Ammon's horn (tissue), 1 donor: ENCODE data around the gene TBC1D22A.

Experiments
- DNase-seq: peaks from one replicate; pipeline ENCODE4 v3.0.0-alpha.2; 2016; ENCODE audit warnings: low spot score

Gene TBC1D22A

DNA sequence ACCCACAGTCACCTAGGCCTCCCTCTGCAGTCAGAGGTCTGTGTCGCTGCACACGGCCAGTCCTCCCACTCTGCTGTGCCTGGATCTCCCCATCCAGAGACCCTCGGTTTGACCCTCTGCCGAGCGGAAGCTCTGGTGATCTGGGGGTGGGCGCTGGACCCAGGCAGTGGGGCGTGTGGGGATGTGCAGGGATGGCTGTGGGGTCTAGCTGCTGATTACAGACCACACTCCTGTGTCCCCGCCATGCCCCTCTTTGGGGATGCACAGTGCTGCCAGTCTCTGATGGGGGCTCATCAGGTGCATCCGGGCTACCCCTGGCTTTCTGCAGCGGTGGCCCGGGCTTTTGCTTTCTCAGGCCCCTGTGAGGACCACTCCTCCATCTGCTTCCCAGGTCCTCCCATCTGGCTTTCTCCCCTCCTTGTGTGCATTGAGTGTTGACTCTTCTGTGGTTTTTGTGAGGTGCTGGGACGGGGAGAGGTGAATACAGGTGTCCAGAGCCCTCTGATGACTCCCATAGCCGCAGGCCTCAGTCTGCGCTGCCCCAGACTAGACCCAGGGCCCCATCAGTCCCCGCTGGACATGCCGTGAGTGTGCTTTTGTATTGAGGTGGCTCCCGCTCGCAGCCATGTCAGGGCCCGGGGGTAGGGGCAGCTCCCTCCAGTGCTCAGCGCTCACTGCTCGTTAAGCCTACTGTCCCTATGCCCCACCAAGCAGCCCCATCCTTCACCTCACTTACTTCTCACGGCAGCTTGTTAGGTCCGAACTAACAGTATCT, 251.6 kb downstream of the TBC1D22A start:
- DNase-seq, result no peak

DNA sequence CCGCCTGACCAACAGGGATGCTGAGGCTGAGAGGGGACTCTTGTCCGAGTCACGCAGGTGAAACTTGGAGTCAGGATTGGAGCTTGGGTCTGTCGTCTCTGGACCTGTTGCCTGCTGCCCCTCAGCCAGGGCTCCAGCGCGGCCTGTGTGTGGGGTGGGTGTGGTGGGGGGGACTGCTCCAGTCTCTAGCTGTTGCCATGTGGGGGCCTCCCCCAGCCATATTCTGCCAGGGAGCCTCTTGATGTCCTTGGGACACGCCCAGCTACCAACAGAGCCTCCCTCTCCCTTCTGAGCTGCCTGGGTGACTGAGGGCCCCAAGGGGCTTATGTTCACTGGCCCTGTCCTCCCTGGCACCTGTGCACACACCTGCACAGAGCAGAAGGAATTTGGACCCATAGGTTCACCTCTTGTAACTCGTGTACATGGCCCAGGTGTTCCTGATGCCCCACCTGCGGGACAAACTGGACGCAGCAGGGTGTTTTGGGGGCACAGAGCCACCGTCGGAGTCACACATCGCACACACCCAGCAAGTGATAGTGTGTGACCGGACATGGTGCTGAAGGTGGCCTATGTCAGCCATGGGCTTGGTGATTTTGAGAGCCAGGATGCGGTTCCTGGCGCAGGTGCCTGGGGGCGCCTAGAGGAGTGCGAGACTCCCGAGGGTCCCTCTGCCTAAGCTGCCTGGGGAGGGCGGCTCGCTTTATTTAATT, 252.3 kb downstream of the TBC1D22A start:
- no peak for DNase-seq

DNA sequence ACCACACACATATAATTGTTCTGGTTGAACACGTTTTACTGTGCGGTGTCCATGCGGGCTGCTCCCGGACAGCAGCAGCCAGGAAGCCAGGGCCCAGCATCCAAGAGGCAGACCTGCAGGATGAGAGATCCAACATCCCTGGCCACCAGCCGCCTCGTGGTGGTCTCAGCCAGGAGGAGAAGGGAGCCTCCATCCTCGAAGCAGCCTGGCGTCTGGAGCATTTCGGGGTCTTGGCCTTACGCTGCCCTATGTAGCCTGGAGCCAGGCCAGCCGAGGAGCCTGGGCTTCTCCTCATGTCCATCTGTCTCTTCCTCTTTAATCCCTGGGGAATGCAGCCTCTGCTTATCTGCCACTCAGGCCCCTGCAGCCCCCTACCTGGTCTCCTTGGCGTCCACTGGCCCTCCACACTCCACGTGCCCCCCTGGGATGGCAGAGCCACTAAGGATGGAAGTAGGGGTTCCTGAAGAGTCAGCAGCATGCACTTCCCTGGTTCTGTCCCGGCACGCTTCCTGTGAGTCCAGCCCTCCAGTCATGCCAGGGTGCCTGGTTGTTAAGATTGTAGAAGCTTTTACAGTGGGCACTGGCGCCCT, 253.2 kb downstream of the TBC1D22A start:
- no peak for DNase-seq

DNA sequence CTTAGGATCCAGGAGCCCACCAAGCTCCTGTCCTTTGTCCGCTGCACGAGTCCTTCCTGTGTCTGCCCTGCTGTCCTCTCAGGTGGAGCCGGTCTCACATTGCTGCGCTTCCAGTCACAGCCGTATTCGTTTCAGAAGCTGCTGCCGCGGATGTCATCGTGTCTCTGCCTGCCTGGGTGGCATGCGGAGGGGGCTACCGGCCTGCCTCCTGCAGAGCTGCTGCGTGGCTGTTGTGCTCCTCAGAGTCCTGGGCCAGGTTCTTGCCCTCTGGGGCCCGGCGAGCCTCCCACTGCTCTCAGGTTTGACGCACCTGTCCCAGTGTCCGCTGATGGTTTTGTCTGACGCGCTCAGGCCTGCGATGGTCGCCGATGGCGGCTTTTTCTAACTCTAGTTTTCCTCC, 254.2 kb downstream of the TBC1D22A start:
- no peak for DNase-seq

DNA sequence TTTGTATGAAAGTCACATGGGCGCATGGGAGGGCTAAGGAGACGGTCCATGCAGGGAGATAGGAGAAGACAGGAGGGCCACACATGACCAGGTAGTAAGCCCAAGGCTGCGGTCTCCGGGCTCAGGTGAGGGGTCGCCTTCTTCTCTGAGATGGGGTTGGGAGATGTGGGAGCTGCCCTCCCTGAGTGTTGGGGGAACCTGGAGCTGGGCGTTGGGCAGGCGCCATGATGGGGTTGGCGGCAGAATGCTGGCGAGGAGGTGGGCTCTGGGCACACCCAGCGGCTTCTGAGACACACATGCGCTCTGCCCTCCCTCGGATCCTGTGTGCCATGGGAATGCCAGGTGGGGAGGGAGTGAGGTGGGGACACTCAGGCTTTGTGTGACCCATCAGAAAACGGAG, 254.8 kb downstream of the TBC1D22A start:
- DNase-seq, result no peak

DNA sequence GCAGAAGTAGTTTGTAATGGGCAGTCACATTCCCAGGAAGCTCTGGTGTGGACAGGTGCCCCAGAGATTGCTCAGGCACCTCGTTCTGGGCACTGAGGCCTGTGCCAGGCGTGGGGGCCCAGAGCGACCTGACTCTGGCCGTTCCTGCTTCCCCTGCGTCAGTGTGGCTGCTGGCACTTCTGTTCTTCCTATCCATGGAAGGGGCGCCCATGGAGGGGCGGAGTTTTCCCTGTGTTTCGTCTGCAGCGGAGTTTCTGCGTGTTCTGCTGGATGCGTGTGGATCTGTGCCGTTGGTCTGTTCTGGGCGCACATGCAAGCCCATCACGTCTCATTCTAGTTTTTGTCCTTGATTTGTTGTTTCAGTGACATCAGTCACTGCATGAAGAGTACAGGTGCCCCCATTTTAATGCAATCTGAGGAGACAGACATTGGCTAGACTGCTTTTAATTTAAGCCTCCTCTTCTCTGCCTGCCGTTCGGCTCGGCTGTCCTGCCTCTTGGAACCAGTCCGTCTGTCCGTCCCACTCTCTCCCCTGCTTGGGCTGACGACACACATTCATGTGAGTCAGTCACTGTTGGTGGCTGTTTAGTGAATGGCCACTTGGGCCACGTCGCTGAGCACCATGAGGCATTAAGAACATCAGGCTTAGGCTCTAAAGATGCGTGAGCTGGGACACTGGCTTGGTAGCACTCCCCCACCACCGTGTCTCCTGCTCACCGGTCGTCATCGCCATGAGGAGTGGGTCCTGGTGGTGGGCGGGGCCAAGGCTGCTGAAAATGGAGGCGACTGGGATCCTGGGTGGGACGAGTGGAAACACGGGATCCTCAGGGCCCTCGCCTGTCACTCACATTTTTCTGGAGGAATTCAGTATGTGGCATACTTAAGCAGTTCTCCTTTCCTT, 255.8 kb downstream of the TBC1D22A start:
- no peak for DNase-seq

DNA sequence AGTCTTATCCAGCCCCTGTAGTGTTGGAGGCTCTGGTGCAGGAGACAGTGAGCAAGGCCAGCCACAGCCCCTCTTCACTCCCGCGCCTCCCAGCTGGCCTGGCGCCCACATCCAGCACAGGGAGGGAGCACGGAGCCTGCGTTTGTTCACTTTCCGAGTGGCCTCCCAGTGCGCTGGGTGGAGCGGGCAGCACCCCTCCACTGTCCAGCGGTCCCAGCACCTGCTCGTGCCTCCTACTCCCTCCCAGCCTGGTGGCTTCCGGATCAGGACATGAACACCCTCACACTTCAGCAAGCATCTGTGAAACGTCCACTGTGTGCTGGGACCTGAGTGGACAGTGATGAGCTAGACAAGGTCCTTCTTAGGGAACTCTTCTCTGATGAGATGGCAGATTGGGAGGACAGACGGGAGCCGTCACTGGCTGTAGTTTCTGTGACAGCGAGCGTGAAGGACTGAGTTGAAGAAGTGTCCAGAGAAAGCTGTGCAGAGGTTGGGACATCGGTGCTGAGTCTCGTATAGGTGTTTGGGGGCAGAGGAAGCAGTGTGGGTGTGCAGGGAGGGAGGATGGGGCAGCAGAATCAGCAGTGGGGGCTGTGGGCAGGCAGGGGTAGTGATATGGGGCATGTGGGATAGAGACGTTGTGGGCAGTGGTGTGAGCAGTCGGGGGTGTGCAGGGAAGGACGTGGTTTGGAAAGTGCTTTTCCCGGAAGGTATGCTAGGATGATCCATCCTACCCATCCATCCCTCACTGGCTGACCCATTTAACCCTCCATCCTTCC, 256.8 kb downstream of the TBC1D22A start:
- no peak for DNase-seq

DNA sequence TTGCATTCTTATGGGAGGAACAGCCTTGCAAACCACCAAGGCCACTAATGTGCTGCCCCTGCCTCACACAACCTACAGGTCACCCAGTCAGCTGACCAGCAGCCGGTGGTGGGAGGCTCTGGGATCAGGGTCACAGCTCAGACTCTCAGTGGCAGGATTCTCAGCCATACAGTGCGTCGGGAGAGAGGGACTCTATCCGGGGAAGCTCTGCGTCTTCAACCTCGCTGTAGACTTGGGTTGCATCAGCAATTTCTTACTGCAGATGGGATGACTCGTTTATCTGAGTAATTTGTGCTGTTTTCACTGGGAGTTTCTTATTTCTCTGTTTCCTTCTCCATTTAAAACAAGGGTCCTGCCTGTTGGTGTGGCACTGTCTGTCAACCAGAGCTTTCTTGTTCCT, 257.7 kb downstream of the TBC1D22A start:
- DNase-seq, result no peak

DNA sequence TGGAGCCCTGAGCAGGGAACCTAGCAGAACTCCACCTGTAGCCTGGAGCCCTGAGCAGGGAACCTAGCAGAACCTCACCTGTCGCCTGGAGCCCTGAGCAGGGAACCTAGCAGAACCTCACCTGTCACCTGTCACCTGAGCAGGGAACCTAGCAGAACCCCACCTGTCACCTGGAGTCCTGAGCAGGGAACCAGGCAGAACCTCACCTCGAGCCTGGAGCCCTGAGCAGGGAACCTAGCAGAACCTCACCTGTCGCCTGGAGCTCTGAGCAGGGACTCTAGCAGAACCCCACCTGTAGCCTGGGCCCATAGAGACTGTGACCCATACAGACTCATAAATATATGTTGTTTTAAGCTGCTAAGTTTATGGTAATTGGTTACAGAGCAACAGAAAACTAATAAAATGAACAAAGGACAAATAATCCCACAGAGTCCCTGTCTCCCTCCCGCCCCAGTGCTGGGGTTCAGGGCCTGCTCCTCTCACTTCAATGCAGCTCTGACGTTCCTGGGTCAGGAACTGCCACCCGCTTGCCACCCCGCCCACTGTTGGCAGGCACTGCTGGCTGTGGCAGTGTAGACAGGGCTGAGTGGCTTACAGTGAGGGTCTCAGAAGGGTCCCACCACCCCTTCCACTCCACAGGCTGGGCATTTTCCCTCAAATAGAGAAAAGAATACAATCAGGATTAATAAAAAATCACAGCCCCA, 259.1 kb downstream of the TBC1D22A start:
- no peak for DNase-seq

DNA sequence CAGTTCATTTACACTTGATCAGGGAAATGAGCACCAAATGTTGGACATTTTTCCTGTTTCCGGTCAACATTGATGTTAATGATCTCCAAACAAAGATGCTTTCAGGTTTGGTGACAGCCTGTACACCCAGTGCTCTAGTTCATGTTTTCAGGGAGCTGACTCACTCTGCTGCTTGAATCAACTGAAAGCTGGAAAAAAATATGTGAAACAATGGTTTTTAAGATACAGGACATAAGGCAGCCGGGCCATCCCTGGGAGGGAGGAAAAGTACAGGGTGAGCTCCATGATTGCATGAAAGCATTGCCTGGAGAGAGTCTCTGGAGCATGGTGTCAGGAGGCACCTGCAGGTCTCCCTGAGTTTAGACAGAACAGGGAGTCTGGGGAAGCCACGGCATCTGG, 259.6 kb downstream of the TBC1D22A start:
- peak; percentile 17 for DNase-seq

DNA sequence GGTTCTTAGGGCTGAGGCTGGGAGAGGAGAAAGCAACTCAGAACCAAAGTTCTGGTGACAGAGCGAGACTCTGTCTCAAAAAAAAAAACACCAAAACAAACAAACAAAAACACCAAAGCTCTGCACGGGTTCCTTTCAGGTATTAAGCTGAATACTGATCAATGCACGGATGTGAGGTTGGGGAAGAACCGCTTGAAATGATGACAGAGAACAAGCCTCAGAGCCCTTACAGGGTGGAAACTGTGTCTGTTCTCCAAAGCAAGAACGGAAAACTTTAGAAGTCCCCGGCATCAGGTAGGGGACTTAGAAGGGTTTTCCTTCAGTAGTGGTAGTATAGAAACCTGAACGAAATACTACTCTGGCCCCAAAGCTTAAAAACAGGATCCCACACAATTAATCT, 260.0 kb downstream of the TBC1D22A start:
- DNase-seq, result no peak

DNA sequence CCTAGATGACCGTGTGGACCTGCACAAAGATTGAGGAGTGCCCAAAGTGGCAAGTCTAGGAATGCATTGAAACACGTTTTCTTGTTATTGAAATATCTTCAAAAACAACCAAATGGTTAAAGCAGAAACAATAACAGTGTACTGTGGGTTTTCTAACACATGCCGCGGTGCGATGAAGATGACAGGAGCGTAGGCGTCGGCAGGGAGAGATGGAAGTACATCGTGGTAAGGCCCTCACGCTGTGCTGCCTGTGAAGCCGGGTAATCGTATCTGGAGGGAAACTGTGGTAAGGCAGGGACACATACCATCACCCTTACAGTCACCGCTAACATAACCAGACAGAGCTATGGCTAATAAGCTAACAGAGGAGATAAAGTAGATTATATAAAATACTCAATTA, 261.4 kb downstream of the TBC1D22A start:
- DNase-seq, result peak; percentile 70

DNA sequence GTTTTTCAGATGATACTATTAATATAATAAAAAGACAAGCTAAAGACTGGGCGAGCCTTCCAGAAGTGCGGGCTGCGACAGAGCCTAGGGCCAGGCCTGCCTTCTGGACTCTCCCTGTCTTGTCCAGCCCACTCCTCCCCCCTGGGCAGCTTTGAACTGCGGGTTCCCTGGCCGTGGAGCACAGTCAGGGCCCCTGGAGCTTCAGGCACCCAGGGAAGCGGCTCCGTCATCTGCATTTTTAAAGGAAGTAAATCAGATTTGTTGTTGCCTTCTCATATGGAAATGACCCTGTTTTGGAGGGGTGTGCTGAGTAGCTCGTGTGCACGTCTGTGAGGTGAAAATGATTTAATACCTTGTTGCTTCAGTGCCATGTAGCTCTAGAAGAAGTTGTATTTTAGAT, 265.3 kb downstream of the TBC1D22A start:
- DNase-seq, result no peak

DNA sequence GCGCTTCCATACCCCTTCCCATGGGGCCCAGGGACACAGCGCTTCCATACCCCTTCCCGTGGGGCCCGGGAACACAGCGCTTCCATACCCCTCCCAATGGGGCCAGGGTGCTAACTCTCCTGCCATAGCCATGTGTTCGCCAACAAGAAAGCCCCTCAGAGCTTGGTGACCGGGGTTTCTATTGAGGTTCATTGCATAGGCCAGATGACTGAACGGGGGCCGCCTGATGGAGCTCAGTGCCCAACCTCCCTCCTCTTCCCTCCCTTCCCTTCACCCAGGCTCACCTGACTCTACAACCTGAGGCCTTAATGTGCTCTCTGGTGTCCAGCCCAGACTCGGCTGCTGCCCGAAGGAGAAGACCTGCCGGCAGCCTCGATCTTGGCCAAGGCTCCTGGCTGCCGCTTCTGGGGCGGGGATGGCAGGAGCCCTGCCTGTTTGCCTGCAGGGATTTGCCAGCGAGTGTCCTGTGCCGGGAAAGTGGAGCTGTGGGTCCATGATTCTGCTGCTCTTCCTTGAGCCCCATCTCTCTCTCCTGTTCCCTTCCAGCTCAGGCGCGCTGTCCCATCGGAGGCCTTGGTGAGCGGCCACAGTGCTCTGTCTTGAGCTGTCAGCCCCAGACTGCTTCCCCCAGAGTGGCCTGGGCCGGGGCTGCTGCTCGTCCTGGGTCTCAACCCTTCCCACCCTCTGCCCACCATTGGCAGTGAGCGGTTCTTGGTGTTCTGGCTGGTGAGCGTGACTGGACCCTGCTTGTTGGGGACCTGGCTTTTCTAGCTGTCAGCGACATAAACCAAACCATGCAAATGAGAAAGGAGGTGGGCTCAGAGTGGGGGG, 267.0 kb downstream of the TBC1D22A start:
- no peak for DNase-seq

DNA sequence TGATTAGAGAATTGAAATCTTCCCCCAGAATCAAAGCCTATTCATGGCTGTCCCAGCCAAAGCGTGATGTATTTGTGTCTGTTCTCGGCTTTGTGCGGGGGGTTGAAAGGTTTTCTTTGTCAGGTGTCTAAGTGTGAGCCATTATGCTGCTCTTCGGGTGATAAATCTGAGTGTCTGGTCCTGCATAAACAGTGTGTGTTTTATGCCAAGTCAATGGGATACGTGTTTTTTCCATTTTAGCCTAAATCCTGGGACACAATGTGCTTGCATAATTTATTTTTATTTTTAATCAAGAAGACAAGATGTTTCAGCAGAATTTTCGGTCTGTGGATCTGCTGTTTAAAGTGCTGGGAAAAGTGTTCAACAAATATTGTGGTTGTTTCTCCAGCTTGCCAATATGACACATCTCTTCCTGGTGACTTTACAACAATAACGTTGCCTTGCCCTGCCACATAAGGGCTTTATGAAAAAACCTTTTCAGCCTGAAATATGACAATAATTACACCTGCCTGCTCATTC, 267.8 kb downstream of the TBC1D22A start:
- peak; percentile 45 for DNase-seq

DNA sequence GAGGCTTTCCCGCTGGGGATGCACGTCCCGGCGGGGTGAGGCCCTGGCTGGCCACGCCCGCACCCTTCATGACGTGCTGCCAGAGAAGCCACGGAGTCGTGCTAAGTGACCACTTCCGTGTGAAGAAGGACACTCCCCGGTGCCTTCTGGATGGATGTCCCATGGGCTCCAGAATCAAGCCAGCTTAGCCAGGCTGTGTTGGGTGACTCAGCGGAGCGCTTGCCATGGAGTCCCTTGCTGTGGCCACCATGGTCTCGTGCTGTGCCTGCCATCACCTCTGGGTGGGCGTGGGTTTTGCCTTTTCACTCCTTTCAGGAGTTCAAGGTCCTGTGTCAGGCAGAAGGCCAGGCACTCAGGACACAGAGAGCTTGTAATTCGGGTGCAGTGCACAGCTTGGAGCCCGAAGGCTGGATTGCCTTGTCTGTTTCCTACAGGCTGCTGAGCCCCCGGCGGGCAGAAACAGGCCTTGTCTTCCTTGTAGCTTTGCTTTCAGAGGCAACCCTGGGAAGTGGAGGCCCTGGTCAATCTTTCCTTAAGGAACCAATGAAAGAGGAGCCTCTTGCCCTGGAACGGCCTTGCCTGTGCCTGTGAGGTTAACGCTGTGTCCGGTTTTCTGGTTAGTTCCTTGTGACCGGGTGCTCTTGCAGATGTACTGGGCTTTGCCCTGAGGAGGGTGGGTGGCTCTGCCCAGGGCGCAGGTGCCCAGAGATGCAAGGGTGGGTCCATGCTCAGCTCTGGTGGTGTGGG, 268.6 kb downstream of the TBC1D22A start:
- no peak for DNase-seq

DNA sequence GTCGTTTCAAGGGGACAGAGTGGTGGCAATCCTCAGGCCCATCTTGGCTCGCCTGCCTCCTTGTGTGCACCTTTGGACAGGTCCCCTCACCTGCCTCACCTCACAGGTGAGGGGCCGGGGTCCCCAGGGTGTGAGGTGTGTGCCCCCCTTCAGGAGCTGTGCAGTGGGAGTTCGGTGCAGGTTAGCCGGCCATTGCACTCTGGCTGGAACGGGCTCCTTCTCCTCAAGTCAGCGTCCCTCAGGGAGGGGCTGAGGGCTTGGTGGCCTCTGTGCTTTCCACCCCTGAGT, 269.1 kb downstream of the TBC1D22A start:
- DNase-seq, result no peak

DNA sequence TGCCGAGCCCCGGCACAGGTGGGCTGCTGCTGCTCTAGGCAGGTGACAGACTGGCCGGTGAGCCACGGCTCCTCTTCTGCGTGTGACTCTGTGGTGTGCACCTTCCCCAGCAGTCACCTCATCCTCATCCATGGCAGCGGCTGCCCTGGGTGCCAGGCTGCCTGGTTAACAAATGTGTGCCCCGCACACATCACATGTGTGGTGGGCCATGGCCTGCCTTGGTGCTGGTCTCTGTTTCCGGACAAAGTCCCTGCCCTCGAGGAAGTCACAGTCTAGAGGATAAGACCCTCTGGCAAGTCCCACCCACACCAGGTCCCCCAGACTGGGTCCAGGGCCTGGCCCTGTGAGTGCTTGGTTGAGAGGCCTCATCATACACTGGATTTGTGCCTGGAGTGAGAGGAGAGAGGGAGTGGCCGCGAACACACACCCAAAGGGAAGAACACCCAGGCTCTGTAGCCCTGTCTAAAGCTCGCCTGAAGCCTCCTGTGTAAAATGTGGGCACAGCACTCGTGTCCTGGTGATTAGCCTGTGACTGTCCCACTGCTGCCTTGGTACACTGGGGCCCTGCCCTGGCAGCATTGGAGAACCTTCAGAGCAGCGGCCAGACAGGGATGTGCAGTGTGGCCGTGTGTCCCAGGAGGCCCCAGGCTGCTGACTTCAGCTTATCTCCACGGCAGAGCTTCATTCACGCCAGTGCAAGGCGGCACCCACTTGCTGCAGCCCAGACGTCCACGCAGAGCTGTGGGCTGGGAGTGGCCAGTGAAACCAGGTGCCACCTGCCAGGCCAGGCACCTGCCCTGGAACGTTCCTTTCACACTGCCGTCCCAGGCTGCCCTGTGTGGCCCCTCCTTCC, 269.9 kb downstream of the TBC1D22A start:
- no peak for DNase-seq
